Osteoblast (primary cell): Measurements from ENCODE around the gene NRP2. TPM values are rescaled to one million over a fixed set of nuclear protein-coding genes. Genes with fewer than 3 reads are reported as not detected.

Experiments used
- DNase-seq: peaks from one replicate; pipeline ENCODE4 v3.0.0; 2011; ENCODE audit warnings: low spot score, mixed read lengths; ENCODE audit not compliant: insufficient read length; ENCODE audit errors: missing footprints
- H2AFZ ChIP-seq: 2 replicates; pipeline ENCODE4 v1.6.0; 2011; ENCODE audit warnings: mild to moderate bottlenecking, low read length
- H3K27ac ChIP-seq: 2 replicates; pipeline ENCODE4 v1.5.1; 2011; ENCODE audit warnings: mild to moderate bottlenecking, low read depth, low read length, moderate library complexity
- H3K27me3 ChIP-seq: 2 replicates; pipeline ENCODE4 v1.6.0; 2012; ENCODE audit warnings: mild to moderate bottlenecking, control low read depth, inconsistent platforms, low read length, moderate library complexity; ENCODE audit not compliant: insufficient read depth
- H3K36me3 ChIP-seq: 2 replicates; pipeline ENCODE4 v1.5.1; 2011; ENCODE audit warnings: mild to moderate bottlenecking, low read length, control low read depth, moderate library complexity; ENCODE audit not compliant: insufficient read depth
- H3K4me1 ChIP-seq: 2 replicates; pipeline ENCODE4 v1.5.1; 2011; ENCODE audit warnings: mild to moderate bottlenecking, low read length, control low read depth, moderate library complexity; ENCODE audit not compliant: insufficient read depth
- H3K4me2 ChIP-seq: 2 replicates; pipeline ENCODE4 v1.6.0; 2011; ENCODE audit warnings: mild to moderate bottlenecking, low read length; ENCODE audit not compliant: insufficient read depth
- H3K4me3 ChIP-seq: fragments of 200-600 bp; sonication (generic); 3 replicates; pipeline ENCODE4 v1.5.1; 2012; ENCODE audit warnings: mild to moderate bottlenecking, low read length, inconsistent platforms; ENCODE audit not compliant: insufficient read depth
- H3K79me2 ChIP-seq: 2 replicates; pipeline ENCODE4 v1.6.0; 2012; ENCODE audit warnings: mild to moderate bottlenecking, low read length, control low read depth, inconsistent platforms; ENCODE audit not compliant: insufficient read depth
- H3K9me3 ChIP-seq: 2 replicates; pipeline ENCODE4 v1.5.1; 2011; ENCODE audit warnings: low read depth, low read length, control low read depth
- H4K20me1 ChIP-seq: 2 replicates; pipeline ENCODE4 v1.6.0; 2012; ENCODE audit warnings: mild to moderate bottlenecking, low read length, control low read depth; ENCODE audit not compliant: insufficient read depth
- total RNA-seq: library from RNA; depleted of rRNA; stranded (reverse); fragments of >200 nt; gene quantifications from 2 replicates; pipeline ENCODE4 v1.2.3, GENCODE V29; 2012
- TF ChIP-seq, protein P1 (sequence below): IDR thresholded peaks from 2 replicates; pipeline ENCODE4 v1.5.1; 2011; ENCODE audit warnings: mild to moderate bottlenecking, low read depth, low read length, moderate library complexity; ENCODE audit errors: extremely low read depth

NRP2 gene
- total RNA-seq, 1 donor: 183 TPM

DNA sequence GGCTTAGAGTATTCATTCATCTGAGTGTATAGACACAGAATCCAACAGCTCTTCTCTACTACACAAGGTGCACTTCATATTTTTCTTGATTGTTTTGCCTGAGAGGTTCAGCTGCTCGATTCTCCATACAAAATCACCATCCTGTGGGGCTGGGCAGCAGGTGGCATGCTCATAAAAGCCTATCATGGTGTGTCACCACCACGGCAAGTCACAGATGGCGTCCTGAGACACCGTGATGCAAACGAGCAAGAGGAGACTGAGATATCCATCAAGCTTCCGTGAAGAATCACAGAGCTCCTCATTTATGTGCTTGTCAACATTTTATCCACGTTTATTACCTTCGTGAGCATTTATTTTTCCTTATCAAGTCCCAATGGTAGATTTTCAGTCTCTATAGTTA, 22.4 kb upstream of the NRP2 start:
- Histone ChIP-seq H3K4me1 (peaks cover 43% of the 10 kb centered on the region), H4K20me1 (no peaks in the 10 kb centered on the region), H3K9me3 (no peaks in the 10 kb centered on the region), H3K79me2 (no peaks in the 10 kb centered on the region), H3K27me3 (no peaks in the 10 kb centered on the region), H3K4me3 (no peak overlapping the region), H3K4me2 (peak overlapping the region; percentile 85), H3K36me3 (no peaks in the 10 kb centered on the region), H2AFZ (no peak overlapping the region), H3K27ac (peak overlapping the region; percentile 85)
- no peak for DNase-seq
- TF ChIP-seq, protein P1, sequence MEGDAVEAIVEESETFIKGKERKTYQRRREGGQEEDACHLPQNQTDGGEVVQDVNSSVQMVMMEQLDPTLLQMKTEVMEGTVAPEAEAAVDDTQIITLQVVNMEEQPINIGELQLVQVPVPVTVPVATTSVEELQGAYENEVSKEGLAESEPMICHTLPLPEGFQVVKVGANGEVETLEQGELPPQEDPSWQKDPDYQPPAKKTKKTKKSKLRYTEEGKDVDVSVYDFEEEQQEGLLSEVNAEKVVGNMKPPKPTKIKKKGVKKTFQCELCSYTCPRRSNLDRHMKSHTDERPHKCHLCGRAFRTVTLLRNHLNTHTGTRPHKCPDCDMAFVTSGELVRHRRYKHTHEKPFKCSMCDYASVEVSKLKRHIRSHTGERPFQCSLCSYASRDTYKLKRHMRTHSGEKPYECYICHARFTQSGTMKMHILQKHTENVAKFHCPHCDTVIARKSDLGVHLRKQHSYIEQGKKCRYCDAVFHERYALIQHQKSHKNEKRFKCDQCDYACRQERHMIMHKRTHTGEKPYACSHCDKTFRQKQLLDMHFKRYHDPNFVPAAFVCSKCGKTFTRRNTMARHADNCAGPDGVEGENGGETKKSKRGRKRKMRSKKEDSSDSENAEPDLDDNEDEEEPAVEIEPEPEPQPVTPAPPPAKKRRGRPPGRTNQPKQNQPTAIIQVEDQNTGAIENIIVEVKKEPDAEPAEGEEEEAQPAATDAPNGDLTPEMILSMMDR: no peak

DNA sequence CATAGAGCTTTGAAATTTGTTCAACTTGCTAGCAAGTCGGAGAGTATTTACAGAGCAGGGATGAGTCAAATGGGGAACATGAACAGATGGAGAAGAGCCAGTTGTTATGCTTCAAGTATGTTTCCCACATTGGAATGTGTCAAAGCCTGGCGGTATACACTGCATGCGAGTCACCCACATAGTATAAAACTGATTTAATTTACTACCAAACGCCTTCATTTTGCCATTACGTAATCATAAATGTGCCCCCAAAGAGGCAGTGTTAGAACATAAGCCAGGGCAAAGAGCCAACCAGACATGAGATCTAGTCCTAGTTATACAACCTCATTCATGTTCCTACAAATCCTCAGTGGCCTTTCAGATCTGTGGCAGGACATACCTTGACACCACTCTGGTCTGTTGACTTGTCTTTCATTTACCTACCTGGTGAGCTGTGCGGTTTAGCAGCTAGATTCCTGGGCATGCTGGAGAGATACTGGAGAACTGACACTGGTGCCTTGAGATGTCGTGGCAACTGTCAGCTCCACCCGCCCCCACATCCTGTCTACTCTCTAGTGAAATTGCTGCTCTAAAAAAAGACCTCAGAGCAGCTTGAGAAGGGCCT, 21.7 kb upstream of the NRP2 start:
- no peaks in the 10 kb centered on the region for H3K9me3 ChIP-seq
- H3K4me3 ChIP-seq: peak overlapping the region; percentile 54

DNA sequence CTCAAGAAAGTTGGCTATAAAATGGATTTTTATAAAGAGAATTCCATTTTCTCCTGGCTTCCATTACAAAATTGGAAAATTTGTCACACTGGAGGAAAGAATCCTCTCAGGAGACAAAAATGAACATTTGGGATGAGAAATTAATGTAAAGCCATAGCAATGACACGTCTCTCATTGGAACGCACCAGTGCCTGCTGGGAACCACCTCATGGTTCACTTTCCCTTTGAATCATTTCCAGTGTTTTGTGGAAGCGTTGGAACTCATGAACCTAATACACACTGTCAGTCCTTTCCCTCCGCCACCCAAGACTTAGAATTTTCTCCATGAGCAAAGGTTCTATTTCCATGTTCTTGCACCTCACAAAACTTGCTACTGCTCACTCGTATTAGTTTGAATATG, 21.0 kb upstream of the NRP2 start:
- Histone ChIP-seq H3K27me3 (no peaks in the 10 kb centered on the region), H3K27ac (peak overlapping the region; percentile 85)

More for the DNA sequence above, 21.7 kb upstream of the NRP2 start:
- peaks cover 38% of the 10 kb centered on the region for H3K4me1 ChIP-seq
- no peaks in the 10 kb centered on the region for H3K27me3 ChIP-seq
- H3K27ac ChIP-seq: peak overlapping the region; percentile 85
- no peaks in the 10 kb centered on the region for H3K36me3 ChIP-seq
- no peaks in the 10 kb centered on the region for H3K79me2 ChIP-seq
- DNase-seq: peak; percentile 83
- TF ChIP-seq, protein P1: no peak
- peak overlapping the region; percentile 85 for H3K4me2 ChIP-seq
- no peaks in the 10 kb centered on the region for H4K20me1 ChIP-seq
- peak overlapping the region; percentile 62 for H2AFZ ChIP-seq

More for the DNA sequence above, 21.0 kb upstream of the NRP2 start:
- no peaks in the 10 kb centered on the region for H4K20me1 ChIP-seq
- no peaks in the 10 kb centered on the region for H3K79me2 ChIP-seq
- TF ChIP-seq, protein P1: no peak
- H2AFZ ChIP-seq: peak overlapping the region; percentile 62
- H3K4me2 ChIP-seq: peak overlapping the region; percentile 85
- H3K9me3 ChIP-seq: no peaks in the 10 kb centered on the region
- no peak for DNase-seq
- H3K36me3 ChIP-seq: no peaks in the 10 kb centered on the region
- peaks cover 33% of the 10 kb centered on the region for H3K4me1 ChIP-seq
- H3K4me3 ChIP-seq: no peak overlapping the region
